ENCODE measurements around the gene NFIB.

DNA sequence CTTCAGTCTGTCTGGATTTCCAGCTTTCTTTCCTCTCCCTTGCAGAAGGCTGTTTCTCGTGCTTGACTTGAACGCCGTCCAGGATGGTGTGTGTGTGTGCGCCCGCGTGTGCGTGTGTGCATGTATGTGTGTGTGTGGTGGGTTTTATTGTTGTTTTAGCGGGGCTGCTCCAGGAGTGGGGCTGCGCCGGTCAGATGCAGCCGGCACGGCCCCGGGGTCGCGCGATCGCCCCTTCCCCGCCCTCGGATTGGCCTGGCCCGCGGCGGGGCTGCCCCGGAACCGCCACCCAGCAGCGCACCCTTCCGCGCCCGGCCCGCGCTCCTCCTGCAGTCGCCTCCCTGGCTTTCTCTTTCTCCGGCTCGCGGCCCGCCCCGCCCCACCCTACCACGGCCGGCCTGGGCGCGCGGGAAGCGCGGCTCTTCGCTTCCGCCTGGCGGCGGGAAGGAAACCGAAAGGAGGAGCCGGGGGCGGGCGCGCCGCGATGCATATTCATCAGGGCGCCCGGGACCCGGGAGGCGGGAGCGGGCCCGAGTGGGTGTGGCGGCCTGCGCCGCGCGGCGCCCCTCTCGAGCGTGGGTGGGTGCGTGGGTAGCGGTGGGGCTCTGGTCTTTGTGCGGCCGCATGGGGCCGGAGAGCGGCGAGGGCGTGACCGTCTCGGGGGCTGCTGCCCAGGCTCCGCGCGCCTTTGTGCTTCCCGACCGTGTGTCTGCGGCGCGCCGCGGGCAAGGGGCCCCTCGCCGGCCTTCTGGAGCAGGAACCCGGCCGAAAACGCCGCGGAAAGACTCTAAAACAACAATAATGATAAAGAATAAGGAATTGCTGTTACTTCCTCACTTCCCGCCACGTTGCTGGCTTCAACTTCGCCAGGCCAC lies 8.5 kb upstream of the NFIB start:
- TF ChIP-seq, protein P1, sequence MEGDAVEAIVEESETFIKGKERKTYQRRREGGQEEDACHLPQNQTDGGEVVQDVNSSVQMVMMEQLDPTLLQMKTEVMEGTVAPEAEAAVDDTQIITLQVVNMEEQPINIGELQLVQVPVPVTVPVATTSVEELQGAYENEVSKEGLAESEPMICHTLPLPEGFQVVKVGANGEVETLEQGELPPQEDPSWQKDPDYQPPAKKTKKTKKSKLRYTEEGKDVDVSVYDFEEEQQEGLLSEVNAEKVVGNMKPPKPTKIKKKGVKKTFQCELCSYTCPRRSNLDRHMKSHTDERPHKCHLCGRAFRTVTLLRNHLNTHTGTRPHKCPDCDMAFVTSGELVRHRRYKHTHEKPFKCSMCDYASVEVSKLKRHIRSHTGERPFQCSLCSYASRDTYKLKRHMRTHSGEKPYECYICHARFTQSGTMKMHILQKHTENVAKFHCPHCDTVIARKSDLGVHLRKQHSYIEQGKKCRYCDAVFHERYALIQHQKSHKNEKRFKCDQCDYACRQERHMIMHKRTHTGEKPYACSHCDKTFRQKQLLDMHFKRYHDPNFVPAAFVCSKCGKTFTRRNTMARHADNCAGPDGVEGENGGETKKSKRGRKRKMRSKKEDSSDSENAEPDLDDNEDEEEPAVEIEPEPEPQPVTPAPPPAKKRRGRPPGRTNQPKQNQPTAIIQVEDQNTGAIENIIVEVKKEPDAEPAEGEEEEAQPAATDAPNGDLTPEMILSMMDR (IDR thresholded peaks at IDR 0.05), result peak; percentile 59
- TF ChIP-seq EZH2 (IDR thresholded peaks at IDR 0.05), result no peak
